Measurements from ENCODE around the gene JUNB.

- no peak for TF ChIP-seq CTCF (IDR thresholded peaks at IDR 0.05)
- no peak for TF ChIP-seq POLR2AphosphoS5 (IDR thresholded peaks at IDR 0.05; ENCODE audit: low read depth, low read length)
- no peak for TF ChIP-seq TCF7L2 (IDR thresholded peaks at IDR 0.05; ENCODE audit: low read depth, low read length)
Measured at GRCh38 chr19:12772323-12772722, 19.0 kb upstream of the JUNB start.
